GM03348 (cell line): ENCODE measurements around the gene JPH3.

Source experiments
- DNase-seq: peaks from one replicate; pipeline ENCODE4 v3.0.0; 2012; ENCODE audit warnings: low spot score

Gene JPH3

GRCh38 chr16:87741700-87742415, 139.6 kb downstream of the JPH3 start:
- no peak for DNase-seq

DNA sequence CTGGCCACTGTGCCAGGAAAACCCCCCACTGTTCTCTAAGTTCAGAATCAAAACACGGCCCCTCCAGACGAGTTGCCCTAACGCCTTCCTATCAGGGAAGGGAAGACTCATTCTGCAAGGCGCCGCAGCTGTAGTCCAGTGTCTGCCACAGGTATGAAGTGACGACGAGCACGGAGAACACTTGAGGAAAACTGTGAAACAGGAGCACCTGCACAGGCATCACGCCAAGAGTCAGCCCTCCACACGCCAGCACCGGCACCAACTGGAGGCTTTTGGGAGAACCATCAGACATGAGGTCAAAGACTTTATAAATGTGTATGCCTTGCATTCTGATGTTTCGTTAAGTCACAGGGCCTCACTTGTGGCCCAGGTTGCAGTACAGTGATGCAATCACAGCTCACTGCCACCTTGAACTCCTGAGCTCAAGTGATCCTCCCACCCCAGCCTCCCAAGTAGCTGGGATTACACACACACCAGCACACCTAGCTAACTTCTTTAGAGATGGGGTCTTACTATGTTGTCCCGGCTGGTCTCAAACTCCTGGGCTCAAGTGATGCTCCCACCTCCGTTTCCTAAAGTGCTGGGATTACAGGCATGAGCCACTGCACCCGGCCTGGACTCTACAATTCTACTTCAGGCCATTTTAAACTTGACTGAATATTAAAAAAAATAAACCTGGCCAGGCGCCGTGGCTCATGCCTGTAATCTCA, 140.6 kb downstream of the JPH3 start:
- DNase-seq, result no peak

- DNase-seq, result no peak
Measured at GRCh38 chr16:87744750-87745514, 142.6 kb downstream of the JPH3 start.

DNA sequence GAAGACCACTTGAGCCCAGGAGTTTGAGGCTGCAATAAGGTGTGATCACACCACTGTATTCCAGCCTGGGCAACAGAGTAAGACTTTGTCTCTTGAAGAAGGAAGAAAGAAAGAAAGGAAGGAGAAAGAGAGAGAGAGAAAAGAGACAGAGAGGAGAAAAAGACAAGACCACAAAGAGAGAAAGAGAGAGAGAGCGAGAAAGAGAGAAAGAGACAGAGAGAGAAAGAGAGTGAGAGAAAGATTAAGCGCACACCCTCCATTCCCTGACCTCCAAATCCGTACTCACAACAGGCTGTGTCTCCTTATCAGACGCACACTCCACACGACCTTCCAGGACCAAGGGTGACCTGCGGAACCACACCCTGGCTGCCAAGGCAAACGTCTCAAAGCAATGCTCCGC, 143.9 kb downstream of the JPH3 start:
- no peak for DNase-seq
